ENCODE data around the gene CMTM5.

DNA sequence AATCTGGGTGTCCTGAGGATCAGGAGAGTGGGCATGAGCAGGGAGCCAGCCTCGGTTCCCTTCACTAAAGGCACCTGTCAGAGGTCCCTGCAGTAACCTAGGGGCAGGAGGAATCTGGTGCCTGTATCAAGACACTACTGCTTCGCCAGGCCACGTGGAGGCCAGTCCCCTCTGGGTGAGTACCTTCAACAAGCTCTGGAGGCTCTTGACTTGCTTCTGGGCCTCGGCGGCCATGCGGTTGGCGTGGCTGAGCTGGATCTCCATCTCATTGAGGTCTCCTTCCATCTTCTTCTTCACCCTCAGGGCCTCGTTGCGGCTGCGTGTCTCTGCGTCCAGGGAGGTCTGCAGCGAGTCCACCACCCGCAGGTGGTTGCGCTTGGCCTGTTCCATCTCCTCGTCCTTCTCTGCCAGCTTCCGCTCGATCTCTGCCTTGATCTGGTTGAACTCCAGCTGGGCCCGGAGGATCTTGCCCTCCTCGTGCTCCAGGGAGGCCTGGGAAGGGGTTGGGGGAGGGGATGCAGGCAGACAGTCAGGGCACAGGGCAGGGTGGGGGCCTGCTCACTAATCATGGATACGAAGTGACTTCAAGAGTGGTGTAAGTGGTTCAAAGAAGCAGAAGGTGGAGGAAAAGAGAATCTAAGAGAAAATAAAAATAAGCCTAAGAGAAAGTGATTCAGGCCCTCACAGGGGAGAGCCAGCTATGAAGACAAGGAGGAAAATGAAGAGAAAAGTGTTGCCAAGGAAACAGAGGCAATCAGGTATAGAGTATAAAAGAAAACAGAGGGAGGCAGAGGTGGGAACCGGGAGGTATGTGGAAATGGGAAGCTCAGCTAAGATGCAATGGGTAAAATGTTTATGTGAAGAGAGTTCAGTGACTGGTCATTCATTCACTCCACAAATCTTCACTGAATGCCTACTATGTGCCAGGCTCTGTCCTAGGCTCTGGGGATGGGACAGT, 39.3 kb downstream of the CMTM5 start:
- TF ChIP-seq POLR2A (IDR thresholded peaks at IDR 0.05; ENCODE audit: low read depth, low read length) (no peak), TAF1 (IDR thresholded peaks at IDR 0.05; ENCODE audit: low read depth, low read length) (no peak)
